Activated T-cell treated with anti-CD3 and anti-CD28 coated beads, Interleukin-2, amount 50 U/mL, for 4 hours (primary cell): ENCODE results near the gene CDON. TPM values are rescaled to one million over a fixed set of nuclear protein-coding genes. Genes with fewer than 3 reads are reported as not detected.
A peak's percentile ranks its signal among the peaks of the same experiment; 100 is the strongest.

Experiments used
- ATAC-seq, 2 donors: fragments of 200-7000 bp; cut with Tn5 transposase; one replicate each; pipeline ENCODE4 v1.10.0; 2021
- DNase-seq: peaks from one replicate; pipeline ENCODE4 v3.0.0-alpha.2; 2020
- H3K27me3 Mint-ChIP-seq: one replicate; pipeline ENCODE4 v1.8.0; 2021; ENCODE audit warnings: low read depth, mixed read lengths
- H3K36me3 Mint-ChIP-seq: one replicate; pipeline ENCODE4 v1.8.0; 2022; ENCODE audit warnings: mixed read lengths; ENCODE audit not compliant: insufficient read depth
- H3K4me1 Mint-ChIP-seq: one replicate; pipeline ENCODE4 v1.8.0; 2021; ENCODE audit warnings: low read depth, mixed read lengths
- H3K4me3 Mint-ChIP-seq: one replicate; pipeline ENCODE4 v1.8.0; 2021; ENCODE audit warnings: mild to moderate bottlenecking, moderate library complexity, mixed read lengths
- H3K9me3 Mint-ChIP-seq: one replicate; pipeline ENCODE4 v1.8.0; 2021; ENCODE audit warnings: mixed read lengths
- total RNA-seq, 3 donors: library from RNA; stranded (reverse); gene quantifications; one replicate each; pipeline ENCODE4 v1.2.1, GENCODE V29; 2021

Gene CDON
- total RNA-seq, 3 donors from 2014 or later, result 3.3 to 5.1 (median 3.9) TPM

GRCh38 chr11:125947419-125948277, 115.0 kb downstream of the CDON start:
- H3K27me3 Mint-ChIP-seq, result peaks cover 10% of the 10 kb centered on the region
- H3K4me1 Mint-ChIP-seq, result no peaks in the 10 kb centered on the region
- H3K9me3 Mint-ChIP-seq, result no peaks in the 10 kb centered on the region
- DNase-seq (no peak), ATAC-seq (no peak)
- H3K4me3 Mint-ChIP-seq, result no peak overlapping the region
- no peaks in the 10 kb centered on the region for H3K36me3 Mint-ChIP-seq

GRCh38 chr11:125946712-125947418, 115.8 kb downstream of the CDON start:
- Mint-ChIP-seq H3K4me1 (peaks cover 4% of the 10 kb centered on the region), H3K9me3 (no peaks in the 10 kb centered on the region)

GRCh38 chr11:125945797-125946520, 116.7 kb downstream of the CDON start, which contains the start of gene VSIG10L2:
Gene VSIG10L2, plus strand, starts transcription at chr11:125946044. Its CDS starts 12 bp downstream, at chr11:125946056.
- H3K36me3 Mint-ChIP-seq, result no peaks in the 10 kb centered on the region
- peaks cover 7% of the 10 kb centered on the region for H3K27me3 Mint-ChIP-seq
- no peak within 1 kb of the TSS for H3K4me3 Mint-ChIP-seq
- DNase-seq, result no peak
- H3K4me1 Mint-ChIP-seq, result peaks cover 4% of the 10 kb centered on the region
- H3K9me3 Mint-ChIP-seq, result no peaks in the 10 kb centered on the region
- no peak for ATAC-seq

More at GRCh38 chr11:125946712-125947418, 115.8 kb downstream of the CDON start:
- no peak overlapping the region for H3K4me3 Mint-ChIP-seq
- no peaks in the 10 kb centered on the region for H3K36me3 Mint-ChIP-seq
- no peak for DNase-seq
- ATAC-seq, result no peak
- H3K27me3 Mint-ChIP-seq, result peaks cover 10% of the 10 kb centered on the region

- H3K4me3 Mint-ChIP-seq, result no peak overlapping the region
- DNase-seq (no peak), ATAC-seq (no peak)
- no peaks in the 10 kb centered on the region for H3K36me3 Mint-ChIP-seq
- peaks cover 4% of the 10 kb centered on the region for H3K27me3 Mint-ChIP-seq
- peaks cover 4% of the 10 kb centered on the region for H3K4me1 Mint-ChIP-seq
- no peaks in the 10 kb centered on the region for H3K9me3 Mint-ChIP-seq
These were observed 117.5 kb downstream of the CDON start for GRCh38 chr11:125945011-125945796.

GRCh38 chr11:125944350-125945010, 118.2 kb downstream of the CDON start:
- DNase-seq (no peak), ATAC-seq (no peak)
- Mint-ChIP-seq H3K9me3 (no peaks in the 10 kb centered on the region), H3K4me3 (no peak overlapping the region), H3K36me3 (no peaks in the 10 kb centered on the region), H3K4me1 (peaks cover 4% of the 10 kb centered on the region), H3K27me3 (peaks cover 3% of the 10 kb centered on the region)

GRCh38 chr11:125943661-125944349, 118.9 kb downstream of the CDON start:
- Mint-ChIP-seq H3K4me3 (no peak overlapping the region), H3K9me3 (no peaks in the 10 kb centered on the region), H3K27me3 (no peaks in the 10 kb centered on the region), H3K4me1 (peaks cover 4% of the 10 kb centered on the region), H3K36me3 (no peaks in the 10 kb centered on the region)
- ATAC-seq, result no peak
- DNase-seq, result no peak

- no peaks in the 10 kb centered on the region for H3K27me3 Mint-ChIP-seq
- H3K4me3 Mint-ChIP-seq, result no peak overlapping the region
- no peaks in the 10 kb centered on the region for H3K36me3 Mint-ChIP-seq
- DNase-seq (no peak), ATAC-seq (no peak)
- H3K9me3 Mint-ChIP-seq, result no peaks in the 10 kb centered on the region
- H3K4me1 Mint-ChIP-seq, result peaks cover 4% of the 10 kb centered on the region
These were observed 119.8 kb downstream of the CDON start for GRCh38 chr11:125942771-125943428.

GRCh38 chr11:125941619-125942611, 120.8 kb downstream of the CDON start:
- no peaks in the 10 kb centered on the region for H3K9me3 Mint-ChIP-seq
- H3K4me1 Mint-ChIP-seq, result peaks cover 4% of the 10 kb centered on the region
- DNase-seq, result peak; percentile 27
- H3K27me3 Mint-ChIP-seq, result no peaks in the 10 kb centered on the region
- no peaks in the 10 kb centered on the region for H3K36me3 Mint-ChIP-seq
- peak; percentile 69 to 70 for ATAC-seq
- H3K4me3 Mint-ChIP-seq, result no peak overlapping the region

GRCh38 chr11:125941267-125941618, 121.4 kb downstream of the CDON start:
- no peak for ATAC-seq
- Mint-ChIP-seq H3K36me3 (no peaks in the 10 kb centered on the region), H3K4me3 (no peak overlapping the region), H3K4me1 (peaks cover 4% of the 10 kb centered on the region), H3K9me3 (no peaks in the 10 kb centered on the region), H3K27me3 (no peaks in the 10 kb centered on the region)
- no peak for DNase-seq

GRCh38 chr11:125940145-125940544, 122.5 kb downstream of the CDON start:
- ATAC-seq (no peak), DNase-seq (no peak)
- H3K4me3 Mint-ChIP-seq, result no peak overlapping the region
- peaks cover 4% of the 10 kb centered on the region for H3K4me1 Mint-ChIP-seq
- H3K9me3 Mint-ChIP-seq, result no peaks in the 10 kb centered on the region
- no peaks in the 10 kb centered on the region for H3K27me3 Mint-ChIP-seq
- H3K36me3 Mint-ChIP-seq, result no peaks in the 10 kb centered on the region

- H3K9me3 Mint-ChIP-seq, result no peaks in the 10 kb centered on the region
- DNase-seq (no peak), ATAC-seq (no peak)
- no peaks in the 10 kb centered on the region for H3K27me3 Mint-ChIP-seq
- peaks cover 4% of the 10 kb centered on the region for H3K4me1 Mint-ChIP-seq
- no peak overlapping the region for H3K4me3 Mint-ChIP-seq
- H3K36me3 Mint-ChIP-seq, result no peaks in the 10 kb centered on the region
These were observed 123.6 kb downstream of the CDON start for GRCh38 chr11:125939081-125939521.

- ATAC-seq (peak in 1 of 2 donors; percentile 28), DNase-seq (no peak)
- Mint-ChIP-seq H3K9me3 (no peaks in the 10 kb centered on the region), H3K27me3 (no peaks in the 10 kb centered on the region), H3K4me1 (peaks cover 4% of the 10 kb centered on the region), H3K4me3 (no peak overlapping the region), H3K36me3 (no peaks in the 10 kb centered on the region)
These were observed 124.2 kb downstream of the CDON start for GRCh38 chr11:125938418-125938817.
